Stimulated activated CD4-positive, alpha-beta T cell treated with anti-CD3 and anti-CD28 coated beads, Interleukin-4, amount 100 ng/mL, for 1 hour (primary cell): ENCODE data around the gene HDGFL1.

ENCODE experiments used
- DNase-seq: peaks from one replicate; pipeline ENCODE4 v3.0.0-alpha.2; 2020

HDGFL1 gene

GRCh38 chr6:22569281-22570184, at the start of gene HDGFL1:
HDGFL1 (plus strand) TSS chr6:22569566; CDS start chr6:22569576, 10 bp downstream.
- no peak for DNase-seq

- DNase-seq, result no peak
Observed at GRCh38 chr6:22521035-22521434, 48.3 kb upstream of the HDGFL1 start.

- no peak for DNase-seq
Observed at GRCh38 chr6:22526736-22527135, 42.6 kb upstream of the HDGFL1 start.

- DNase-seq, result no peak
Observed at GRCh38 chr6:22529866-22530265, 39.5 kb upstream of the HDGFL1 start.

- DNase-seq, result no peak
Observed at GRCh38 chr6:22530506-22530905, 38.9 kb upstream of the HDGFL1 start.

GRCh38 chr6:22536122-22536521, 33.2 kb upstream of the HDGFL1 start:
- DNase-seq, result no peak

- no peak for DNase-seq
Observed at GRCh38 chr6:22544476-22544875, 24.9 kb upstream of the HDGFL1 start.

- no peak for DNase-seq
Observed at GRCh38 chr6:22545051-22545450, 24.3 kb upstream of the HDGFL1 start.

GRCh38 chr6:22546236-22546635, 23.1 kb upstream of the HDGFL1 start:
- DNase-seq, result no peak

GRCh38 chr6:22550971-22551670, 18.2 kb upstream of the HDGFL1 start:
- no peak for DNase-seq

GRCh38 chr6:22556266-22556665, 13.1 kb upstream of the HDGFL1 start:
- DNase-seq, result no peak

- no peak for DNase-seq
Observed at GRCh38 chr6:22557007-22557406, 12.4 kb upstream of the HDGFL1 start.

GRCh38 chr6:22558288-22558882, 11.0 kb upstream of the HDGFL1 start:
- no peak for DNase-seq

- no peak for DNase-seq
Observed at GRCh38 chr6:22568854-22569253, 512 bp upstream of the HDGFL1 start.

GRCh38 chr6:22570185-22570551, 802 bp downstream of the HDGFL1 start:
- DNase-seq, result no peak

- DNase-seq, result no peak
Observed at GRCh38 chr6:22575190-22575589, 5.8 kb downstream of the HDGFL1 start.

GRCh38 chr6:22579439-22579838, 10.1 kb downstream of the HDGFL1 start:
- DNase-seq, result no peak

- DNase-seq, result no peak
Observed at GRCh38 chr6:22580337-22580736, 11.0 kb downstream of the HDGFL1 start.

GRCh38 chr6:22582417-22583205, 13.2 kb downstream of the HDGFL1 start:
- DNase-seq, result no peak

GRCh38 chr6:22583230-22583629, 13.9 kb downstream of the HDGFL1 start:
- no peak for DNase-seq

- no peak for DNase-seq
Observed at GRCh38 chr6:22583927-22584326, 14.6 kb downstream of the HDGFL1 start.

GRCh38 chr6:22589118-22589517, 19.8 kb downstream of the HDGFL1 start:
- no peak for DNase-seq

- DNase-seq, result no peak
Observed at GRCh38 chr6:22590423-22590822, 21.1 kb downstream of the HDGFL1 start.
